ENCODE results near the gene HSPB9.
A peak's percentile ranks its signal among the peaks of the same experiment; 100 is the strongest.

DNA sequence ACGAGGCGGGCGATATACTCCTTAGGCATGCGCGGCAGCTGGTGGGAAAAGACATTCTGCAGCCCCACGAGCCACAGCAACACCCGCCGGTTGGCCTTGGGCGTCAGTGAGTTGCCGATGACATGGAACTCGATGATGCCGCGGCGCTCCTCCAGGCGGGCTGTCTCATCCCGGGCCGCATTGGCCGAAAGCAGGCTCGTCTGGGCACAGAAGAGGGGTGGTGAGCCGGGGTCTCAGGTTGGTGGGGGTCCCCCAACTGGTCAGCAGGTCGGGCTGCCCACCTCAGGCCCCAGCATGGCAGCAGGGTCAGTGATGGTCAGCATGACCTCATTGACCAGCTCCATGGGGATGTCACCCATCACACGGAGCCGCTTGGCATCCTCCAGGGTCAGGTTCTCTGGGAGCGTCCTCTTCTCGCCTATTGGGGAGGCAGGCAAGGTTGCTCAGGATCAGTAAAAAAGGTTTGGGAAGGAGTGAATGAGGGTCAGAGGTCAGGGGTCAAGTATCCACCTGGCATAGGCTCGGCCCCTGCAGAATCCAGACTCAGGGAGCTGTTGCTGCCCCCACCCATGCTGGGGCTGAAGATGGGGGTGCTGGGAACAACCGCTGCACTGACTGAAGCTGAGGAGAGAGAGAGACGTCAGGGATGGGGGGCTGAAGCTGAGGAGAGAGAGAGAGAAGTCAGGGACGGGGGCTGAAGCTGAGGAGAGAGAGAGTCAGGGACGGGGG is 5.0 kb upstream of the HSPB9 start:
- no peak for TF ChIP-seq NFYA (IDR thresholded peaks at IDR 0.05; ENCODE audit: borderline replicate concordance, low read depth, low read length)
- TF ChIP-seq, protein P1, sequence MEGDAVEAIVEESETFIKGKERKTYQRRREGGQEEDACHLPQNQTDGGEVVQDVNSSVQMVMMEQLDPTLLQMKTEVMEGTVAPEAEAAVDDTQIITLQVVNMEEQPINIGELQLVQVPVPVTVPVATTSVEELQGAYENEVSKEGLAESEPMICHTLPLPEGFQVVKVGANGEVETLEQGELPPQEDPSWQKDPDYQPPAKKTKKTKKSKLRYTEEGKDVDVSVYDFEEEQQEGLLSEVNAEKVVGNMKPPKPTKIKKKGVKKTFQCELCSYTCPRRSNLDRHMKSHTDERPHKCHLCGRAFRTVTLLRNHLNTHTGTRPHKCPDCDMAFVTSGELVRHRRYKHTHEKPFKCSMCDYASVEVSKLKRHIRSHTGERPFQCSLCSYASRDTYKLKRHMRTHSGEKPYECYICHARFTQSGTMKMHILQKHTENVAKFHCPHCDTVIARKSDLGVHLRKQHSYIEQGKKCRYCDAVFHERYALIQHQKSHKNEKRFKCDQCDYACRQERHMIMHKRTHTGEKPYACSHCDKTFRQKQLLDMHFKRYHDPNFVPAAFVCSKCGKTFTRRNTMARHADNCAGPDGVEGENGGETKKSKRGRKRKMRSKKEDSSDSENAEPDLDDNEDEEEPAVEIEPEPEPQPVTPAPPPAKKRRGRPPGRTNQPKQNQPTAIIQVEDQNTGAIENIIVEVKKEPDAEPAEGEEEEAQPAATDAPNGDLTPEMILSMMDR (IDR thresholded peaks at IDR 0.05 in 2 of 3, conservative IDR thresholded peaks at IDR 0.05 in 1 of 3; ENCODE audit: control insufficient read depth in 2 of 3, extremely low read depth in 1 of 3, insufficient read depth in 1 of 3, low read depth in 3 of 3, low read length in 3 of 3): no peak
- no peak for TF ChIP-seq SMAD1 (IDR thresholded peaks at IDR 0.05; ENCODE audit: low read depth, partially characterized antibody)
- TF ChIP-seq, protein P2, sequence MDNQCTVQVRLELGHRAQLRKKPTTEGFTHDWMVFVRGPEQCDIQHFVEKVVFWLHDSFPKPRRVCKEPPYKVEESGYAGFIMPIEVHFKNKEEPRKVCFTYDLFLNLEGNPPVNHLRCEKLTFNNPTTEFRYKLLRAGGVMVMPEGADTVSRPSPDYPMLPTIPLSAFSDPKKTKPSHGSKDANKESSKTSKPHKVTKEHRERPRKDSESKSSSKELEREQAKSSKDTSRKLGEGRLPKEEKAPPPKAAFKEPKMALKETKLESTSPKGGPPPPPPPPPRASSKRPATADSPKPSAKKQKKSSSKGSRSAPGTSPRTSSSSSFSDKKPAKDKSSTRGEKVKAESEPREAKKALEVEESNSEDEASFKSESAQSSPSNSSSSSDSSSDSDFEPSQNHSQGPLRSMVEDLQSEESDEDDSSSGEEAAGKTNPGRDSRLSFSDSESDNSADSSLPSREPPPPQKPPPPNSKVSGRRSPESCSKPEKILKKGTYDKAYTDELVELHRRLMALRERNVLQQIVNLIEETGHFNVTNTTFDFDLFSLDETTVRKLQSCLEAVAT (IDR thresholded peaks at IDR 0.05): no peak
- no peak for TF ChIP-seq TBL1XR1 (IDR thresholded peaks at IDR 0.05; ENCODE audit: low read depth, low read length)
- TF ChIP-seq NR2C1 (IDR thresholded peaks at IDR 0.05): 0 out of 2 replicates have a peak, but pooled peaks have one; percentile 26
- TF ChIP-seq ZNF24 (IDR thresholded peaks at IDR 0.05): no peak
- TF ChIP-seq RAD21 (IDR thresholded peaks at IDR 0.05; ENCODE audit: insufficient read depth, low read depth, low read length): no peak
